GM19240 (cell line): ENCODE results near the gene KCNAB2.

ENCODE experiments used
- DNase-seq: peaks from one replicate; pipeline ENCODE4 v3.0.0; 2011; ENCODE audit warnings: low spot score; ENCODE audit not compliant: insufficient read length

Gene KCNAB2

DNA sequence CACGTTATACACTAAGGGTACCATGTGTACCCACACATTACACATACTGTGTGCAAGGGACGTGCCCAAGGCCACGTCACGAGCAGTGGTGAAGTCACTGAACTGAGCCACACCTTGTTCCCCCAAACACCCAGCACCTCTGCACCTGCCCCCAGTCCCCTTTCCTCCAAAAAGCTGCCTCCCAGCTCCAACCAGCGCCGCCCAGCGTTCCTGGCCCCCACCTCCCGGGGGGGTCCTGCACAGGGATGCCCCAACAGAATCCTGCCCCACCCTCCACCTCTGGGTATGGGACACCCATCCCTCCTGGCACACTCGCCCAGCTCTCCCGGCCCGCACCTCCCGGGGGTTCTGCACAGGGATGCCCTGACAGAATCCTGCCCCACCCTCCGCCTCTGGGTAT lies 80.3 kb downstream of the KCNAB2 start:
- no peak for DNase-seq

DNA sequence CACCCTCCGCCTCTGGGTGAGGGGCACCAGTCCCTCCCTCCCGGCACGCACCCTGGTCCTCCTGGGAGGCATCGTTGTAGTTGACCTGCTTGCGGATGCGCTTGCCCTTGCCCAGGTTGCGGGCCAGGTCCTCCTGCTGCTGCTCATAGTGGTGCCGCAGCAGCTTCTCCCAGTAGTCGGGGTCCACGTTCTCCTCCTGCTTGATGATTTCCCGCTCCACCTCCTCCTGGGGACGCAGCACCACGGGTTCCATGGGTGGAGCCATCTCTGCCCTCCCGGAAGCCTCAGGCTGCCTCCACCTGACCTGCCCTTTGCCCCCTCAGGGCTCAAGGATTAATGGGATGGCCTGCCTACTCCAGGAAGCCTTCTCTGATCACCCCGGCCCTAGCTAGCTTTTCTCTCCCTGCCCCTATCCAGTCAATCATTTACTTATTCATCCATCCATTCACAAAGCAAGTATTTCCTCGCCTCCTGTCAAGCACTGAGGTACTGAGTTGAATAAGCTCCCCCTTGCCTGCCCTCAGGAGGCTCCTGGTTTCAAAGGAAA lies 80.9 kb downstream of the KCNAB2 start:
- no peak for DNase-seq

DNA sequence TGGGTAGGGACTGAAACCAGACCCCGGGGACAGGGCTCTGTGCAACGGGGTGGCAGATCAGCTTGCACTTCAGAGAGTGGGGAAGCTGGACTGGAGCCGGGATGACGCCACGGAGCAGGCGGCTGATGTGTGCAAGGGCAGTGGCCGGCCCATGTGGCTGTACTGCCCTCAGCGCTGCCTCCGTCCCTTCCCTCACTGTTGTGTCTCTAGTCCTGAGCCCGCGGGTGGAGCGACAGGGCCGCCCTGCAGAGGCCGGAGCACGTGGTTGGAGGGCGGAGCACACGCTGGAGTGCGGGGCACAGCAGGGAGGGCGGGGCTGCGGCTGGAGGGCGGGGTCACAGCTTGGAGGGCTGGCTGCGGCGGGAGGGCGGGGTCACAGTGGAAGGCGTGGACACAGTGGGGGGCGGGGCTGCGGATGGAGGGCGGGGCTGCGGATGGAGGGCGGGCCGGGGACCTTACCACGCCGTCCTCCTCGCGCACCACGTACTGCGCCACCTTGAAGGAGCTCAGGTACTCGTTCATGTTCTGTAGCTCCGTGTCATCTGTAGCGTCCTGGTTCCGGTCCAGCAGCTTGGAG lies 82.0 kb downstream of the KCNAB2 start:
- DNase-seq = no peak

DNA sequence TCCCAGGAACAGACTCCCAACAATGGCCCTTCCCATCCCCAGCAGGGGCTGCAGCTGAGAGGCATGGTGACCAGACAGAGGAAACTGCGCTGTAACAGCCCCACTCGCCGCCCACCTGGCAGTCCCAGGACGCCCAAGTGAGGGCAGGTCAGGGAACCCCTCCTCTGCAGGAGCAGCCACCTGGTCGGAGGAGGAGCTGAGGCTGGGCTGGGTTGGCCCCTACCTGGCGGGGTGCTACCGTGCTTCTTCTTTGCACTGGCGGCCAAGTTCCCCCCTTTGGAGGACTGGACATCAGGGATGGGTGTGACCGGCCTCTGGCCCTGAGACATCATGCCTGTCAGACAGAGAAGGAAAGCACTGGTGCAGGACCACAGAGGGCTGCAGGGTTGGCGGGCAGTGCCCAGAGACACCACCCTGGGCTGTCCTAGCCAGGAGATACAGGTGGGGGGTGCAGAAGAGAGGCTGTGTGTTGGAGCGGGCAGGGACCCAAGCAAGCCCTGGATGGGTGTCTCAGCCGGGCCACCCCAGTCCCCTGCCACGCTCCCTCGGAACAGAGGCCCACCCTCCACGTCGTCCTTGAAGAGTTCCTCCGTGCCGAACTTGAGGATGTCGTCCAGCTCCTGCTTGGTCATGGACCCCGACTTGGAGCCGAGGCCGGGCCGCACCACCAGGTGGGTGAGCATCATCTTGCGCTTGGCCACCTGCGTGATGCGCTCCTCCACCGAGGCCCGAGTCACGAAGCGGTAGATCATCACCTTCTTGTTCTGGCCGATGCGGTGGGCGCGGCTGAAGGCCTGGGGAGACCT lies 82.8 kb downstream of the KCNAB2 start:
- no peak for DNase-seq

DNA sequence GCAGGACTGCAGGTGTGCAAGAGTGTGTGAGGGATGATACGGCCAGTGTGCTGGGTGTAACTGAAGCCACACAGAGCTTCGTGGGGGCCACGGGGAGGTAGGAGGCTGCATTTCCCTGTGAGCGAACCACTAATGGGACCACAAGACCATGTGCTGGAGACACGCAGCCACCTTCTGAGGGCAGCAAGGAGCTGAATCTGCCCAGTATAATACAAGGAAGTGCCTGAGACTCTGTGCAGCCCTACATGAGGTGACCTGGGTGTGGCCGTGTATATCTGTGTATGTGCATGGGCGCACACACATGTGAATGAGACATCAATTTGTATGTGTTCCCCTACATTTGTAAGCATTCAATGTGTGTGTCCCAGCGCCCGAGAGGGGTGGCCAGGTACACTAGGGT lies 83.6 kb downstream of the KCNAB2 start:
- DNase-seq = no peak

DNA sequence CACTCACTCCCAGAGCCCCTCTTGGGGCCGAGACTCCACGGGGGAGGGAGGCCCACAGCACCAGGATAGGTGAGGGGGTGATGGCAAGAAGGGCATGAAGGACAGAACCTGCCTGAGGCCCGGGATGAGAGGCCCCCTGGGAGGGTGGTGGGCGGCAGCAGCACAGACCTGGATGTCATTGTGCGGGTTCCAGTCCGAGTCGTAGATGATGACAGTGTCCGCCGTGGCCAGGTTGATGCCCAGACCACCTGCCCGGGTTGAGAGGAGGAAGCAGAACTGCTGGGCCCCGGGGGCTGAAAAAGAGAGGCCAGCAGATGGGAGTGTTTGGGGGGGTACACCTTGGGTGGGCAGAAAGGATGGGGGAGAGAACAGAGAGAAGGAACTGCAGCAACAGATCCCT lies 84.3 kb downstream of the KCNAB2 start:
- DNase-seq = no peak

DNA sequence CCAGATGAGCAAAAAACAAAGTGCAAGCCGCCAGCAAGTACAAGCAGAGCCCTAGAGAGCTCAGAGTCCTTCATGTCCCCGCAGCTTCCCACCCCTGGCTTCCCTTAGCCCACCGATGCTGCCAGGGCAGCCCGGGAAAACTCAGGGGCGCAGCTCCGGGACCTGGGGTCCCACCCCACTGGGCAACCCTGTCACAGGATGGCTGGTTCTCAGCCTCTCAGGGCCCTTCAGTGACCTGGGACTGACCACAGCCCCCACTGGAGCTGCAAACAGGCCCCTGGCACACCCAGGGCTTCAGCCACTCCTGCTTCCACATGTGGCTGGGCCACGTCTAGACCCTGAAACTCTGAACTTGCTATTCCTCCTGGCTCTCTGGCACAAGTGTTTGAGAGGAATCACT lies 84.9 kb downstream of the KCNAB2 start:
- no peak for DNase-seq

DNA sequence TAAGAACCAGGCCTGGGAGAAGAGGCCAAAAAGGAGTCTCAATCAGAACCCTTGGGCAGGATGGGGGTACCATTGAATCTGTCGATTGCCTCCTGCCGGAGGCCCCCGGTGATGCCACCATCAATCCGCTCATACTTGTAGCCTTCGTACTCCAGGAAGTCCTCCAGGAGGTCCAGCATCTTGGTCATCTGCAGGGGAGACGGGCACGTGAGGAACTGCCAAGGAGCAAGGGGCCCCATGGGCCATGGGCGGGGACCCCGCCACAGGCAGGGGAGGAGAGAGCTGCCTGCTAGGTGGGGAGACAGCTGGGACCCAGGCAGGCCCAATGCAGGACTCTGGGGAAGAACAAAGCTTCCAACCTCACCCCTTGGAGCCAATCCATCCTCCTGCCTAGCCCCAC lies 85.9 kb downstream of the KCNAB2 start:
- DNase-seq = no peak

DNA sequence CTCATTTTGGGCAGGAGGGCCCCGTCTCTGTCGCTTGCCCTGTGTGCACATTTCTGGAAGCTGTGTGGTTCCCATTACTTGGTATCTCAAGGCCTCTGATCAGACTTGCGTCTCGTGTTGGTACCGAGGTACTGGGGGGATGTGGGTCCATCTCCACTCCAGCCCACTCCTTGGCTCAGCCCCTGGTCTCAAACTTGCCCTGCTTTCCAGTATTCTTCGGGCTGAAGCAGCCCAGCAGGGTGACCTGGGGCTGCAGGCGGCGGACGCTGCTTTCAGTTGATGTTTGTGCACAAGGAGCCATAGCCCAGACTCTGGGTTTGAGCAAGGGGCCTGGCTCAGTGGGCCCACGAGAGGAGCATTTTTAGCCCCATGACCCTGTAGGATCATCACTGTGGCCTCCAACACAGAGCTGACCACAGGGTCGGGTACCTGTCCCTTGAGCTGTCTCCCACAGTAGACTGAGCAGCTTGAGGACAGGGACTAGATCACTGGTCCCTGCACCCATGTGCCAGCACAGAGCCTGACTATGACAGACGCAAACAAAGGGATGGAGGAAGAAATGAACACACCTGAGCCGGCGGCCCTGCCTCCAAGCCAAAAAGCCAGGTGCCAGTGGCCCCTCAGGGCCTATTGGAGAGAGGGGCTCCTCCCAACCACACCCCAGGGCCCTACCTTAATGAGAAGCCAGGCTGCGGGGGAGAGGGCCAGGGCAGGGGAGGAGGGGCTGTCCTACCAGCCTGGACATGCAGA lies 87.6 kb downstream of the KCNAB2 start:
- no peak for DNase-seq

DNA sequence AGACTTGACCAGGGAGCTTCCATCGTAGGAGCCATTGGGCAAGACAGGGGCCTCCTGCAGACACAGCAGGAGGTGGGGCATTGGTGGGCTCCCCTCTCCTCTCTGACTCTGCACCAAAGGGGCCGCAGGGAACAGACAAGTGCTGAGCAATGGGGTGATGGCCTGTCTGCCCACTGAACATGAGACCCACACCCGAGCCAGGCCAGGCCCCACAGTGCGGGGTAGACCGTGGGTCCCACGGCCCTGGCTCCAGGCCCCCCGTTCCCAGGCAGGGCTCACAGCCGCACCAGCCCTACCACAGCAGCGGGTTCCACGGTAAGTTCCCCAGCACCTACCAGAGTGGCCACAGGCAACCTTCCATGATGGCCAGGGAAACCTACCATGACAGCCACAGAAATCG lies 88.5 kb downstream of the KCNAB2 start:
- no peak for DNase-seq

DNA sequence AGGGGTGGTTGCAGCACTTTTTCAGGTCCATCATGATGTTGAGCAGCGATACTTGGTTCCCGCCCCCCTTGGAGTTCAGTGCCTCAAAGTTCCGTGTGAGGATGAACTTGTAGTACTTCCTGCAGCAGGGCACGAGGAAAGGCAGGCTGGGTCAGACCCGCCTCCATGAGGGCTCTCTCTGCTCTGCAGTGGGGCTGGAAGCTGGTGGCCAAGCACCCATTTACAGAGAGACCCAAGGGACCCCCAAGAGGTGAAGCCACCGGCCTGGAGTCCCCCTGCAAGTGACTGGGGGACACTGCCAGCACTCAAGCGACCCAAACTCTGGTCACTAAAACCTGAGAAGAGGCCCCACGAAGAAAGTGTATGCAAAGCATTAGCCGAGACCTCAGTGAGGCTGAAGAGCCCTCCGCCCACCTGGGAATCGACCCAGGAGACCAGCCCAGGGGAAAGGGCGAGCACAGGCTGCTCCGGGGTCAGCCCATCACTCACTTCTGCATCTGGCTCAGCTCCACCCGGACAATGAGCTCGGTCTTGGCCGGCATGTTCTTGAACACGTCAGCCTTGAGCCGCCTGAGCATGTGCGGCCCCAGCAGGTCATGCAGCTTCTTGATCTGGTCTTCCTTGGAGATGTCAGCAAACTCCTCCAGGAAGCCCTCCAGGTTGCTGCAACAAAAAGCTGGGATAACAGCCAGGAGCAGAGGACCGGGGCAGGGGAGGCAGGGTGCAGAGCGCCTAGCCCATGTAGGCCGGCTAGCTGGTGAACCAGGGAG lies 89.2 kb downstream of the KCNAB2 start:
- no peak for DNase-seq

DNA sequence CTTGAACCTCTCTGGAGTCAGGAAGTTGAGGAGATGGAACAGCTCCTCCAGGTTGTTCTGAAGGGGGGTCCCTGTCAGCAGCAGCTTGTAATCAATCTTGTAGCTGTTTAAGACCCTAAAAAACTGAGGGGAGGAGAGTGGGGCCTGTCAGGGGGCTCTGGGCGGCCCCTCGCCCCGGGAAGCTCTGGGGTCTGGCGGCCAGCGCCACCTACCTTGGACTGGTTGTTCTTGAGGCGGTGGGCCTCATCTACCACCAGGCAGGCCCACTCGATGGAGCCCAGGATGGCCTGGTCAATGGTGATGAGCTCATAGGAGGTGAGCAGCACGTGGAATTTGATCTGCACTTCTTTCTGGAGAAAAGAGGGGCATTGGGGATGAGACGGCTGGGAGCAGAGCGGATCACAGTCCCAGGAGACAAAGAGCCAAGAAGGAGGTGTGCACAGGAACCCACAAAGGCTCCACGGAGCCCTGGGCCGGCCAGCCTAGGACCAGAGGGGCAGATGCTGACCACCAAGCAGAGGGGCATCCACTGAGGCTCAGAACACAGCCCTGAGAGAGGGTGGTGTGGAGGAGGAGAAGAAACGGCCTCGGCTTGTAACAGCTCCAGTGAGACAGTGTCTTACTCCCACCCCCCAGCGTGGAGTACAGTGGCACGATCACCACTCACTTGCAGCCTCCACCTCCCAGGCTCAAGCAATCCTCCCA lies 91.0 kb downstream of the KCNAB2 start:
- DNase-seq = no peak

DNA sequence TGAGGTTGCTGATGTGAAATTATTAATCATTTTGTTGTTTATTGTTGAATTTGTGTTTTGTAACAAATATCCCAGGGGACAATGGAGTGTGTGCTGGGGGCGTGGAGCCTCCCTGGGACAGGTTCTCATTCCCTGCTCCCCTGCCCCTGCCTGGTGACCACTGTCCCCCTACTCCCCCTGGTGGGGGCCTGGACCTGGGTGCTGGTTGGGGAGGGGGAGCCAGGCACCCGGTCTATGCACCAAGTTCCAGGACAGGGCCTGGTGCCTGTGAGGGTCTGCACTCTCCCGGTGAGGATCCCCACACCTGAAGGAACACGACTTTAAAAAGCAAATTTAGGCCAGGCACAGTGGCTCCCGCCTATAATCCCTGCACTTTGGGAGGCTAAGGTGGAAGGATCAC lies 92.1 kb downstream of the KCNAB2 start:
- no peak for DNase-seq

DNA sequence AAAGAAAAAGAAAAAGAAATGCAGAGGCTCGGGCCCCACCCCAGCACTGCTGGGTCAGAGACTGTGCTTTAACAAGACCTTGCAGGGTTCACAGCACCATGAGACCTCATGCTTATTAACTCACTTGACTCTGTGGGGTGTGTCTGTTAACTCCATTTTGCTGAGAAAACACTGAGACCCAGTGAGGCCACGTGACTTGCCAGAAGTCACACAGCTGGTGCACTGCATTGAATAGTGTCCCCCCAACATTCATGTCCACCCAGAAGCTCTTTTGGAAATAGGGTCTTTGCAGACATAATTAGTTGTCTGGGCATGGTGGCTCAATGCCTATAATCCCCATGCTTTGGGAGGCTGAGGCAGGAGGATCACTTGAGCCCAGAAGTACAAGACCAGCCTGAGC lies 94.7 kb downstream of the KCNAB2 start:
- DNase-seq = no peak

DNA sequence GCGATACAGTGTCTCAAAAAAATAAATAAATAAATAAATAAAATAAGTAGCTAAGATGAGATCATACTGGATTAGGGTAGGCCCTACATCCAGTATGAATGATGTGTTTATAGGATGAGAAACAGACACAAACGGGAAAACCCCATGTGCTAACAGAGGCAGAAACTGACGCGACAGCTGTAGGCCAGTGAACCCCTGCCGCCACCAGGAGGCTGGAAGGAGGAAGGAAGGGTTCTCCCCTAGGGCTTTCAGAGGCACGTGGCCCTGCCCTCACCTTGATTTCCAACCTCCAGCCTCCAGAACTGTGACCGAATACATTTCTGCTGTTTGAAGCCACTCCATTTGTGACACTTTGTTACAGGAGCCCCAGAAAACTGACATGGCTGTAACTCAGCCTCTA lies 95.9 kb downstream of the KCNAB2 start:
- no peak for DNase-seq

DNA sequence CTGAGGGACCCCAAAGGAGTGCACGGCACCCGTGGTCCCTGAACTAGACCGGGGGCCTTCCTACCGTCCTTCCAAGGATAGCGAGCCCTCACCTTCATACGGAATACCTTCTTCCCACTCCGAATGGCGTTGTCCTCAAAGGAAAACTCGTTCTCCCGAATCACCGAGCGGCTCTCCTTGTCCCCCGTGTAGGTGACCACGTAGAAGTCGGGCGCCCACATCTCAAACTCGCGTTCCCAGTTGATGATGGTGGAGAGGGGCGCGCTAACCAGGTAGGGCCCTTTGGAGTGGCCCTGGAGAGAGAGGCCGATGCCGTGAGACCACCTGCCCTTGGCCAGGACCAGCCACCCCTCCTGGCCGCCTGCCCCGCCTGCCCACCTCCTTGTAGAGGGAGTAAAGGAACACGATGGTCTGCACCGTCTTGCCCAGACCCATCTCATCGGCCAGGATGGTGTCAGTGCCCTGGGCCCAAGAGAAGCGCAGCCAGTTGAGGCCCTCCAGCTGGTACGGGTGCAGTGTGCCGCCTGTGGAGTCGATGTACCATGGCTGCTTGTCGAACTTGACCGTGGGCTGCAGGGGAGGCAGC lies 96.4 kb downstream of the KCNAB2 start:
- DNase-seq = no peak

DNA sequence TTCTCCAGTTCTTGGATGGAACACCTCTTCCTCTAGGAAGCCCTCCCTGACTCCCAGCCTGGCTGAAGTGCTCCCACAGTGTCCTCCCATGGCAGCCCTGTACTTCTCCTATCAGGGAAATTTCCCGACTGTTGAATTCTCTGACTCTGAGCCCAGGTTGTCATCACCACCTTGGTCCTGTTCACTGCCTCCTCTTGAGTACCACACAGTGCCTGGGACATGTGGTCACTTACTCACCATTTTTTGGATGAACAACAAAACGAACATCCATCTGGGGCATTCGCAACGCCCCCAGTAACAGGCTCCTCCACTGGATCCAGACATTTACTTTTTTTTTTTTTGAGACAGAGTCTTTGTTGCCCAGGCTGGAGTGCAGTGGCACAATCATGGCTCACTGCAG lies 97.0 kb downstream of the KCNAB2 start:
- no peak for DNase-seq

DNA sequence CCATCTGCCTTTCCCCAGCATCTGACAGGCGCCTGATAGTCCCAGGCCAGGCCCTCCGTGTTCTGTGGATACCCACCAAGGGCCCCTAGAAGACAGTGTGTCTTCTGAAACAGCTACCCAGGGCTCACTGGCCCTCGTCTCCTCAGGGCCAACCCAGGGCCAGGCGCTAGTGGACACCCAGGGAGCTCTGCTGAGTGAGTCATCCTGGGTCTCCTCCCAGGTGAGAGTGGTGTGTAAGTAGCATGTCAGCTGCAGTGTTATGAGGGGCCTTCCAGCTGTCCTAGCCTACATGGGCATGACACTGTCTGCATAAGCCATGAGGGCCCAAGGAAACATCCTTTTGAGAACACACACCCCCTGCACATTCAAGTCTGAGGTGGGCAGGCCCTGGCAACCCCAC lies 97.7 kb downstream of the KCNAB2 start:
- no peak for DNase-seq

DNA sequence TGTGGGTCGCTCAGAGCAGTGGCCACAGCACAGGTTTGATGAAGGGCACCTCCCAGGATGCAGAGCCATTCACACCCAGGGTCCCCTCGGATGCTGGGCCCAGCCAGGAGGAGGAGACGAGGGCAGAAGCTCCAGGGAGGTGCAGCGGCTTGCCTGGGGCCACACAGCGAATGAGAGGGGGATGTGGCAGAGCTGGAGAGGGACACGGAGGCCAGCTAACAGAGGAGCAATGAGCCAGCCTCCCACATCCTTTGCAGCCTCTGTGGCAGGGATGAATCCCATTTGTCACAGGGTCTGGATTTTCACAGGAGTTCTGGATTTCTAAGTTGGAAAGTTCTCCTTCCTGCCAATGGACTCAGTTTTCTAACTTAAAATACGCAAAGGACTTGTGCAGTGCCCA lies 98.5 kb downstream of the KCNAB2 start:
- DNase-seq = no peak

DNA sequence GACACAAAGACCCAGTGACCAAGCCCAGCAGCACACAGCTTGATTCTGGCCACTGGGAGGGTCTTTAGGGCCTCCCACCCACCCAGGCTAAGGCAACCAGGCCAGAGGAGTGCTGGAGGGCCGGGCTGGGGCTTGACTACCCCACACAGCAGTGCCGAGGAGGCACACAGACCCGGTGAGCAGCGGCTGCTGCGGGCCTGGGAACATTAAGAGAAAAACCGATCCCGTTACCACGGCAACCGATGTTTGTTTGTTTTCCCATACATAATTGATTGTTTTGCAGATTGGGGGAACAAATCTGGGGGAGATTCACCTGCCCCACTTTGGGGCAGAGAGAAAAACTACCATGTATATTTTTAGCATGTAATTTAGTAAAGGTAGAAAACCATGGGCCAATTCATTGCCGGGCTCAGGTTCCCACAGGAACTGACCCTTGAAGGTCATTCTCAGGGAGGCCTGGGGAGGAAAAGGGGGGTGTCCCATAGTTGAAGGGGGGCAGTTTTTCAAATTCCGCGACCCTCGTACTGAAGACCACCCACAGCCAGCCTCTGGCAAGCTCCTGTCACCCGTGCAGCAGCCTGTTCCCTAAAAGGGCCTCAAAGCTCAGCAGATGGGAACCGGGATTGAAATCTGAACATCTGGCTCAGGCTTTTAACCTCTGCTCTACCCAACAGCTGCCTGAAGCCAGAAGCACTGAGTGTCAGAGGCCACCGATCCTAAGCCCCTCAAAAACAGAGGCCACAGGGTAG lies 99.1 kb downstream of the KCNAB2 start:
- no peak for DNase-seq
